ENCODE measurements around the gene TMC3.
A peak's percentile ranks its signal among the peaks of the same experiment; 100 is the strongest.

Gene TMC3

DNA sequence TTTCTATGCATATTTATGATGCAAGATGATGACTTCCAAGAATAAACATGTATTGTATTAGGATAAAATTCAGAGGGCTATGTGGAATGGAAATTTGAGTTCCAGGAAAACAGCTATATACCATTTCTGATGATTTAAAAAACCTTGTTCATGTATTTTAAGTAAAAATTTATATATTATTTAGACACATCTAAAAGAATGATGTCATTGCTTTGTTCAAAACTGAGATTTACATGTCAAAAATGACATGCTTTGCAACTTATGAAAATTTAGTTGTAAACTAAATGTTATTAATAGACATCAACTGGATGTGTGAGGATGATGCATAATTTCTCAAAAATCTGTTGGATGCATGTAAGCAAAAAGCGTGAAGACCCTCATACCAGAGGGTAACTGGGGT lies 52.3 kb downstream of the TMC3 start:
- no peak for DNase-seq (ENCODE audit: low read depth)

DNA sequence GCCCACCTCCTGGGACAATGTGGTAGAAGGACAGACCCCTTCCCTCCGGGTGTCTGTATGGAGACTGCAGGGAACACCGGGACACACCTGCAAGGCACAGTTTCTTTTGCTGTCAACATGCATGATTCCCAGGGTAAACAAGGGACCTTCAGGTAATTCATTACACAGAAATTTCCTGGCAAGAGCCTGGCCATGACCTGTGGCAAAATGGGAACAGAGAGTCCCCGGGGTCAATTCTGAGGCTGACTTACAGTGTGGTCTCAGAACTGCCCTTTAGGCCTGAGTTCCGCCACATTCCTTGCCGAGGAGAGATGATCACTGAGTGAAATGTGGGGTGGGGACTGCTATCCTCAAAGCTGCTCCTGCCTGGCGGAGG lies 56.4 kb downstream of the TMC3 start:
- no peak for DNase-seq (ENCODE audit: low read depth)

DNA sequence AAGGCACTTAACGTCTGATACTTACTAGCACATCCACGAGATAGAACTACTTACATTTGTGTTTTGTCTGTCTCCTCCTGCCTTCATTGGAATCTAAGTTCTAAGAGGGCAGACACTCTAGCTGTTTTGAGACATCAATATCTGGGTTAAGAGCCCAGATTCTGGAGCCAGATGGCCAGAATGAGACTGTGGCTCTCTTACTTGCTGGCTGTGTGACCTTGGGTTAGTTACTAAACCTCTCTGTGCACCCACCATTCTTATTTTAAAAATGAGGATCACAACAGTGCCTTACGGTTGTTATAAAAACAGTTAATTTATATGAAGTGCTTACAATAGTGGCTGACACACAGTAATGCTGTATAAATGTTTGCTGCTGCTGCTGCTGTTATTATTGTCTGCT lies 57.7 kb downstream of the TMC3 start:
- no peak for DNase-seq (ENCODE audit: low read depth)

GRCh38 chr15:81315452-81316175 lies 58.4 kb downstream of the TMC3 start:
- no peak for DNase-seq (ENCODE audit: low read depth)

GRCh38 chr15:81314378-81314777 lies 59.6 kb downstream of the TMC3 start:
- DNase-seq (ENCODE audit: low read depth) = no peak

- no peak for DNase-seq (ENCODE audit: low read depth)
Observed at GRCh38 chr15:81313686-81314085, 60.3 kb downstream of the TMC3 start.

GRCh38 chr15:81312790-81313543 lies 61.0 kb downstream of the TMC3 start:
- DNase-seq (ENCODE audit: low read depth) = peak; percentile 97

DNA sequence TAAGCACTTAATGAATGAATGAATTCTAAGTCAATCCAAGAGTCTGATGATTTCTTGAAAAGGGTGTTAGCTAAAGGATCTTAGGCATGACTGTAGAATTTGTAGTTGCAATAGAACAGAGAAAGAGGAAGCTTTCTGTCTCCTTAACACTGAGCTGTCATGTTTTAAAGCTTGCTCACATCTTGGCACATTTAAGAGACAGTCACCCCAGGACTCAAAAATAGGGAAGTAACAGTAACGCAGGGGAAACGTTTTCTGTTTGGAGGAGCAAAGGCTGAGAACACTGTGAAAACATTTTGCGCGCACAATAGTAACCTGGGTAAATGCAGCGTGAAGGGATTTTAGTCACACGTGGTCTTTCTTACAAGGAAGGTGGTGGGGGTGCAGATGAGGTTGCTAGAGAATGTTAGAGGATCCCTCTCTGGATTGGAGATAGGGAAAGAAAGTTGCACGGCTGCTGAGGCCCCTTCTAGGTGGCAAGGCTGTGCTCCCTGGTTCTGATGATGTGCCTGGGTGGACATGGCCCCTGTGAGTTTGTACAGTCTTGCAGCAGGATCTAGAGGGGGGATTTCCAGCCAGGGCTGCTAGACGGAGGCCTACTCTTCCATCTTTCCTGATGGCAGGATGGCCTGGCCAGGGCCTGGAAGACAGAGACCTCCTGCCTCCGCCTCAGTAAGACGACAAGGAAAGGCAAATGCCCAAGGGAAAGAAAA lies 62.1 kb downstream of the TMC3 start:
- no peak for DNase-seq (ENCODE audit: low read depth)

DNA sequence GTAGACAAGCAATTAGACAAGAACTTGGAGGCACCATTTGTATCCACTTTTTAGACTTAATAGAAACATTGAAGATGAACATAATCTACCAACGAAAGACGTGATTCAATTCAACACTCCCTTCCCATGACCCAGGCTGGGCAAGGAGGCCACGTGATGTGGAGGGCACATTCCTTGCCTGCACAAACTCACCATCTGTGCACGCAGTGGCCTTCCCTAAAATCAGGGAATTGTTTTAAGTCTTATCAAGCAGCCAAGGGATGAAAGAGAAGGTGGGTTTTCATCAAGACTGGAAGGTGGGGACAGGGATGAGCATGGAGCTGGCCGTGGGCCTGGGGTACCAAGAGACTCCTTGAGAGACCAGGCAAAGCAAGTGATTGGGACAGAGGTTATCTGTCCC lies 63.5 kb downstream of the TMC3 start:
- no peak for DNase-seq (ENCODE audit: low read depth)

DNA sequence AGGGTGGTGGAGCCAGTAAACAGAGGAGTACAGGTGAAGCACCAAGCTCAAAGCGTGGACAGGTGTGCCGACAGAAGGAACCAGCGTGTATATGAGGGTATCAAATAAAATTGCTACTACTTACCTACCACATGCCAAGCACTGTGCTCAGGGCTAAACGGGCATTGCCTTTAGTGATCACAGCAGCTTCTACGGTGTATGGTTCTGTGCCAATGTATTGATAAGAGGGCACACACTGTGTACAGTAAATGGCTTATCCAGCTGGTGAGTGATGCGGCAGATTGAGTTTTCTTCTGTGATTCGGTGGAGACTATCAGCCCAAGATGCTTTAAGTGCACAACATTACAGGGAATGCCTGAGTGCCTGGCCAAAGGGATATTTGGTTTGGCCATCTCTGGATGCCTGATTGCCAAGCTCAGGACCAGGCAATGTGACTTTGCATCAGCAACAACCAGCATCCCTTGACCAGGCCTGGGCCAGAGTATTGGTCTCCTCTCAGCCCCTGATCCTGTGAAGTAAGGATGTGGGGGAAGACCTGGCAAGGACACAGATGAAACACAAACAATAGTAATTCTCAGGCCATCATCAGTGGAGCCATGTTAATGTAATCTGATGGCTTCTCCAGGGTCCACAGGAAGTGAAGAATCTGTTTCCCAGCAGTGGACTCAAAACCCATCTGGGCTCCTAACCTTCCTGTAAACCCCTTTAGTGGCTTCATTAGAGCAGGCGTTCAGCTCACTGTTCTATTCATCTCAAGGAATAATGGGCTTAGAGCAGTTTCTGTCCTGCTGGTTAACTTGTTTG lies 64.2 kb downstream of the TMC3 start:
- no peak for DNase-seq (ENCODE audit: low read depth)

GRCh38 chr15:81308260-81308659 lies 65.8 kb downstream of the TMC3 start:
- no peak for DNase-seq (ENCODE audit: low read depth)

- no peak for DNase-seq (ENCODE audit: low read depth)
Observed at GRCh38 chr15:81304226-81304625, 69.8 kb downstream of the TMC3 start.

DNA sequence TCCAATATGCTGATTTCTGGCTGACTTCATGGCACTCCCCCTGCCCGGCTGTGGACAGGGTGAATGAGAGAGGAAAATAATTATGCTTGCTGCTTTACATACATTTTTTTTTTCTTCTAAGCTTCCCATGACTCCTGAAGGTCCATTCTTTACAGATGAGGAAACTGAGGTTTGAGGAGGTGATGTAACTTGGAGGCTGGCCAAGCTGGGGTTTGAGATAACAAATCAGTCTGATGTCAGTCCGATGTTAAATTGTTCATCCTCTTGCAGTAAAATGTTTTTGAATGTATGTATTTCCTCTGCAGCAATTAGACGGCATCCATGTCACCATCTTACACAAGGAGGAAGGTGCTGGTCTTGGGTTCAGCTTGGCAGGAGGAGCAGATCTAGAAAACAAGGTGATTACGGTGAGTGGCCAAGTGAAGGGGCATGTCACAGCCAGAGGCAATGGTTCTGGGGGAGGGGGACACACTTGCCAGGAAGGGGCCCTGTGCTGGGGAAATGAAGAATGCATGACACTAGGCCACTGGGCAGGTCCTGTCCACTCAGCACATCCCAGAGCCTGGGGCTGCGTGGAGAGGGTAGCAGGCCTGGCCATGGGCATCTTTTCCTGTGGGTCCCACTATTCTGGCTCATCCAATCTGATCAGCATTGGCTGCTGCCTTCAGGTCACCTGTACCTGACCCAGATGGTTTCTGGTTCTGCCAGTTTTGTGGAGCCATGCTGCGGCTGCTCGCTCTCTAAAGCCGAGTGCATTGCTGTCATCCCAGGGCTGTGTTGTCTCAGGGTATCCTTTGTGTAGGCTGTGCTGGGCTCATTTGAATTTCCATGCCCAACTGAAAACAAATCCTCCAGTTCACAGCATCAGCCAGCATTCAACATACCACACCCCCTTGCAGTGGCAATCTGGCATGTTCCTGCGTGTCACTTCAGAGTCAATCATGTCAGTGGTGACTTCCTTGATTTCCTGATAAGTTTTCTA lies 70.5 kb downstream of the TMC3 start:
- DNase-seq (ENCODE audit: low read depth) = no peak

DNA sequence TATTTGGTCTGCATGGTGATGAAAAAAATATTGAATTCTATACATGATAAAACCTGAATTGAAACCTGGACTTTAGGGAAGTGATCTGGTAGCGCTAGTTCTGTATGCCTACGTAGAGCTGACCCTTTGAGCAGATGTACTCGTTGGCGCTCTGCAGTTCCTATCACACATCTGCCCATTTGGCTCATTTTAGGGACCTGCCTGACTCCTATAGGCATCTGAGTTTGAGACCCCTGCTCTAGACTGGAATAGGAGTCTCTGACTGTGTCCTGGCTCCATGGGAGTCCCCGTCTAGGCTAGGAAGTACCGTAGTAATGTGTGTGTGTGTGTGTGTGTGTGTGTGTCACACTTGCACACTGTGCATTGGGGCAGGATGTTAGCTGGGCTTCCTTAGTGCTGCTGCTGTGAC lies 71.3 kb downstream of the TMC3 start:
- no peak for DNase-seq (ENCODE audit: low read depth)

DNA sequence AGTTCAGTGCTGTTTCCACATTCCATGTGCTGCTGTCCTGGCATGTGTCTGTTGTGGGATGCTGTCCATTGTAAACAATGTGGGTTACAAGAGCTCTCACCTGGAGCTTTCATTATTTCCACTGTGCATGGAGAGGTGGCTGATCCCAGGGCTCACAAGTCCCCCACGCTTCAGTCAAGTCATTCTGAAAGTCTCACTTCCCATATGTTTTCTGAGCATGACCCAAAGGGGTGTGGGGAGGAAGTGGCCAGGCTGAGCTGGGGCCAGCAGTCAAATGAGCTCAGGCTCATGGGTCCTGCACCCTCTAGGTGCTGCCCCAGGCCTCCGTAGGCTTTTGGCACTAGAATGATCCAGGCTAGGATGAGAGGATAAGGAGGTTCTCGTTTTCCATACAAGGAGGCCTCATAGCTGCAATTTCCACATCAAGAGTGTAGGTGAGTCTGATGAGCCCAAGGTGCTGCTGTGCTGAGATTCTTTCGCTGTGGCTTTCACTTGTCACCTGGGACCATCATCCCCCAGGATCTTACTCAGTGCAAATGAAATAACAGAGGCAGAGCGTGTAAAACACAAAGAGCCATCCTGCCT lies 72.1 kb downstream of the TMC3 start:
- no peak for DNase-seq (ENCODE audit: low read depth)

GRCh38 chr15:81301385-81301784 lies 72.6 kb downstream of the TMC3 start:
- no peak for DNase-seq (ENCODE audit: low read depth)

DNA sequence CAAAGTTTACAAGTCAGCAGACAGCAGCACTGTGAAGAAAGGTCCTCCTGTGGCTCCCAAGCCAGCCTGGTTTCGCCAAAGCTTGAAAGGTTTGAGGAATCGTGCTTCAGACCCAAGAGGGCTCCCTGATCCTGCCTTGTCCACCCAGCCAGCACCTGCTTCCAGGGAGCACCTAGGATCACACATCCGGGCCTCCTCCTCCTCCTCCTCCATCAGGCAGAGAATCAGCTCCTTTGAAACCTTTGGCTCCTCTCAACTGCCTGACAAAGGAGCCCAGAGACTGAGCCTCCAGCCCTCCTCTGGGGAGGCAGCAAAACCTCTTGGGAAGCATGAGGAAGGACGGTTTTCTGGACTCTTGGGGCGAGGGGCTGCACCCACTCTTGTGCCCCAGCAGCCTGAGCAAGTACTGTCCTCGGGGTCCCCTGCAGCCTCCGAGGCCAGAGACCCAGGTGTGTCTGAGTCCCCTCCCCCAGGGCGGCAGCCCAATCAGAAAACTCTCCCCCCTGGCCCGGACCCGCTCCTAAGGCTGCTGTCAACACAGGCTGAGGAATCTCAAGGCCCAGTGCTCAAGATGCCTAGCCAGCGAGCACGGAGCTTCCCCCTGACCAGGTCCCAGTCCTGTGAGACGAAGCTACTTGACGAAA lies 74.3 kb downstream of the TMC3 start:
- no peak for DNase-seq (ENCODE audit: low read depth)

- DNase-seq (ENCODE audit: low read depth) = no peak
Observed at GRCh38 chr15:81299156-81299555, 74.9 kb downstream of the TMC3 start.

- no peak for DNase-seq (ENCODE audit: low read depth)
Observed at GRCh38 chr15:81298611-81299010, 75.4 kb downstream of the TMC3 start.
